Dedifferentiated amniotic fluid mesenchymal stem cell (primary cell): ENCODE measurements around the gene VN1R2.
A peak's percentile ranks its signal among the peaks of the same experiment; 100 is the strongest.
"Not testable (repeated sequence)": the region's sequence is repeated elsewhere in the genome, so short reads cannot be mapped to it uniquely, and the experiment has no call there.

ENCODE experiments used
- DNase-seq: peaks from one replicate; pipeline ENCODE4 v3.0.0-alpha.2; 2016; ENCODE audit errors: extremely low spot score

VN1R2 gene

GRCh38 chr19:53257715-53258342 lies at the start of gene VN1R2:
VN1R2 (plus strand) TSS chr19:53258292; CDS start chr19:53258376, 84 bp downstream.
- DNase-seq = not testable (repeated sequence)

- not testable (repeated sequence) for DNase-seq
Observed at GRCh38 chr19:53211554-53211953, 46.5 kb upstream of the VN1R2 start.

- DNase-seq = no peak
Observed at GRCh38 chr19:53212703-53213320, 45.3 kb upstream of the VN1R2 start.

GRCh38 chr19:53222716-53223115 lies 35.4 kb upstream of the VN1R2 start:
- DNase-seq = not testable (repeated sequence)

- no peak for DNase-seq
Observed at GRCh38 chr19:53224606-53225005, 33.5 kb upstream of the VN1R2 start.

GRCh38 chr19:53237114-53237777 lies 20.8 kb upstream of the VN1R2 start:
- DNase-seq = no peak

- no peak for DNase-seq
Observed at GRCh38 chr19:53246498-53246897, 11.6 kb upstream of the VN1R2 start.

GRCh38 chr19:53254411-53255341 lies 3.4 kb upstream of the VN1R2 start, which contains the start of gene ZNF677:
ZNF677 (minus strand) TSS chr19:53254873; CDS start chr19:53251550, 3,323 bp downstream.
- peak; percentile 72 for DNase-seq

GRCh38 chr19:53267623-53268022 lies 9.5 kb downstream of the VN1R2 start, which contains the start of gene VN1R4:
VN1R4 (minus strand) TSS chr19:53267723; CDS start chr19:53267665, 58 bp downstream.
- DNase-seq = not testable (repeated sequence)

- not testable (repeated sequence) for DNase-seq
Observed at GRCh38 chr19:53269861-53270260, 11.8 kb downstream of the VN1R2 start.

GRCh38 chr19:53272044-53272443 lies 14.0 kb downstream of the VN1R2 start:
- no peak for DNase-seq

GRCh38 chr19:53275480-53275879 lies 17.4 kb downstream of the VN1R2 start:
- no peak for DNase-seq

- not testable (repeated sequence) for DNase-seq
Observed at GRCh38 chr19:53281947-53282346, 23.9 kb downstream of the VN1R2 start.

- DNase-seq = no peak
Observed at GRCh38 chr19:53285087-53285486, 27.0 kb downstream of the VN1R2 start.

GRCh38 chr19:53290758-53291549 lies 32.9 kb downstream of the VN1R2 start:
- DNase-seq = no peak

- DNase-seq = no peak
Observed at GRCh38 chr19:53294786-53295441, 36.8 kb downstream of the VN1R2 start.

GRCh38 chr19:53301341-53301740 lies 43.2 kb downstream of the VN1R2 start:
- not testable (repeated sequence) for DNase-seq

- DNase-seq = peak; percentile 17
Observed at GRCh38 chr19:53308339-53308811, 50.3 kb downstream of the VN1R2 start.
